ENCODE results near the gene BRD1.

The BRD1 gene

DNA sequence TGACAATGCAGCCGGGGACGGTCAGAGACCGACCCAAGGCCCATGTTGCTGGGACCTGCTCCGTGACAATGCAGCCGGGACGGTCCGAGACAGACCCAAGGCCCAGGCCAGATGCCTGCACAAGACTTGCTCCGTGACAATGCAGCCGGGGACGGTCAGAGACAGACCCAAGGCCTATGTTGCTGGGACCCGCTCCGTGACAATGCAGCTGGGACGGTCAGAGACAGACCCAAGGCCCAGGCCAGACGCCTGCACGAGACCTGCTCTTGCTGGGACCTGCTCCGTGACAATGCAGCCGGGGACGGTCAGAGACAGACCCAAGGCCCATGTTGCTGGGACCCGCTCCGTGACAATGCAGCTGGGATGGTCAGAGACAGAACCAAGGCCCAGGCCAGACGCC, 45.8 kb downstream of the BRD1 start:
- DNase-seq, result peak; percentile 1

DNA sequence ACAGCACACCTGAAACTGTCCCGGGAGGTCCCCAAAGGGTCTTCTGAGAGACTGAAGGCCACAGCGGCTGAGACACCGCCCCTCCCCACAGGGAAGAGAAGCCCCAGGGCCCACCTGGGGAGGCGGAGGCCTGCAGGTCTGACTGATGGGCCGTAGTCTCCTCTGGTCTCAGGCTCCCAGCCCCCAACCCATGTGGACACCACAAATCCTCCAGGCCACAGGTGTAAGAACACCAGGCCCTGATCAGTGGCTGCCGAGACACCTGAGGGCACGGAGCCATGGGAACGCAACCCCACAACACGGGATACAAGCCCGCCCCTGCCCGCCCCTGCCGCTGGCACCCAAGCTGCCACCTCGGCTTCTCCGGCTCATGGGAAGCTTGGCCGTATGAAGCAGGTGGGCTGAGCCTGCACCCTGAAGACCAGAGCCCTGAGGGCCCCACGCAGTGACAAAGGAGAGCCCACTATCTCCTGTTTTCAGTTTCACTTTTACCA, 46.3 kb downstream of the BRD1 start:
- peak; percentile 1 for DNase-seq

DNA sequence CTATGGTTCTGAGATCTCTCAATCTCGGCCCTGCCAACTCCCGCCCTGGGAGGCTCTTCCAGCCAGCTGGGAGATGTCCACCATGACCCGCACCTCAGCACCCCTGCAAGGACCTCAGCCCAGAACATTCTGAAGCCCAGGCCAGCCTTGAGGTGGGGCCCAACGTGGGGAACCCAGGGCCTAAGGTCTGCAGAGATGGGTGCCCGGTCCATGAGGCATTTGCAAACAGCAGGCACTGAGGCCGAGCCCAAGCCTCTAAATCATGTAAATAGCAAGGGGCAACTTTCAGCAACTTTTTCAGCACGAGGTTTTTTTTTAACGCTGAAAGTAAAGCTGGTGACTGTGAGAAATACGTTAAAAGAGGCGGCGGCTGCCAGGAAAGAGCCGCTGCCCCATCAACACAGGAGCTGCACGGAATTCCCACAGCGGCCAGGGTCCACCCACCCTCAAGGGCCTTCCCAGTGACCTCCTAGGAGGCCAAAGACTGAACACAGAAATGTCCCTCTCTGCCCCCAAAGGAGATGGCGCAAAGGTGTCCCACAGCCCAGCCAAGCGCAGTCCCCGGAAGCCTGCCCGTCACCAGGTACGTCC, 46.9 kb downstream of the BRD1 start:
- no peak for DNase-seq

DNA sequence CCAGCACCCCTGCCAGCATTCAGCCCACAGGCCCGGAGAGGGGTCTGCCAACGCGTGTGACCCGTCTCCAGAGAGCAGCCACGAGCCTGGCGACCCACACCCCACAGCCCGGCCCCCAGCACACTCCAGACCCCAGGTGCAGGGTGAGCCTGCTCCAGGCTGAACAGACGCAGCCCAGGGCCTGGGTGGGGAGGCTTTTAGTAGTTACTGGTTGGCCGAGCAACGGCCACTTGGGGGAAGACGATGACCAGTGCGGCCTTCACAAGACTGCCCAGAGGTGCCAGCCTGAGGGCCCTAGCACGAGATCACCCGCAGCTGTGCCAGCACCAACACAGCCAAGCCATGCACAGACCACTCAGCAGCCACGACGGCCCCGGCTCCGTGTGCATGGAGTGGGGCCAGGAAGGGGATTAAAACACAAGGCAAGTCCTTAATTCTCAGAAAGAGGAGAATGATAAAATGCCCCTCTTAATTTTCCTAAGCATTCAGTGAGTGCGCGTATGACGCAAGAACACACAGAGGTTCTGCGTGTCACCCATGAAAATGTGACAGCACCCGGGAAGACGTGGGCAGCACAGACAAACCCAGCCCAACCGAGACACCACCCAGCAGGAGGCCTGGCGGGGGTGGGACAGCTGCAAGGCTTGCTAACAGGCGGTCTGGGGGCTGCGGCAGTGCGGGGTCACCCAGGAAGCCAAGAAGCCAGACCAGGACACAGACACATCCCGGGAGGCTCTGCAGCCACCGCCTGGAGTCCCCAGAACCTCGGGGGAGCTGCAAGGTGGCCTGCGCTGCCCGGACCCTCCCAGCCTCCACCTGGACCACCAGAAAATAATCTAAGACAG, 47.6 kb downstream of the BRD1 start:
- no peak for DNase-seq

DNA sequence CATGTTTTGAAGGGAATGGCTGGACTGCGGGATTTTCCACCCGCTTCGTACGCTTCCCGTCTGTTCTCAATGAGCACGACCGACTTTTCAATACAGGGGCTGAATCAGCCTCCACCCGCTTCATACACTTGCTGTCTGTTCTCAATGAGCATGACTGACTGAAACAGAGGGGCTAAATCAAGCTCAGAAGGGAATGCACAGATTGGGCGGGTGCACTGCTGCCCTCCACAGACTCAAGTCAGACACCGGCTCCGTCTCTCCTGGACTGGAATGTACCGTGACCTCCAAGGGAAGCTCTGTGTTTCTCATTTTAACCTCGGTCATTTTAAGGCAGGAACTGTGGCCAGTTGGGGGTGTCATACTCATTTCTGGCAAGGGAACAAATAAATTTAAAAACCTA, 48.5 kb downstream of the BRD1 start:
- no peak for DNase-seq

DNA sequence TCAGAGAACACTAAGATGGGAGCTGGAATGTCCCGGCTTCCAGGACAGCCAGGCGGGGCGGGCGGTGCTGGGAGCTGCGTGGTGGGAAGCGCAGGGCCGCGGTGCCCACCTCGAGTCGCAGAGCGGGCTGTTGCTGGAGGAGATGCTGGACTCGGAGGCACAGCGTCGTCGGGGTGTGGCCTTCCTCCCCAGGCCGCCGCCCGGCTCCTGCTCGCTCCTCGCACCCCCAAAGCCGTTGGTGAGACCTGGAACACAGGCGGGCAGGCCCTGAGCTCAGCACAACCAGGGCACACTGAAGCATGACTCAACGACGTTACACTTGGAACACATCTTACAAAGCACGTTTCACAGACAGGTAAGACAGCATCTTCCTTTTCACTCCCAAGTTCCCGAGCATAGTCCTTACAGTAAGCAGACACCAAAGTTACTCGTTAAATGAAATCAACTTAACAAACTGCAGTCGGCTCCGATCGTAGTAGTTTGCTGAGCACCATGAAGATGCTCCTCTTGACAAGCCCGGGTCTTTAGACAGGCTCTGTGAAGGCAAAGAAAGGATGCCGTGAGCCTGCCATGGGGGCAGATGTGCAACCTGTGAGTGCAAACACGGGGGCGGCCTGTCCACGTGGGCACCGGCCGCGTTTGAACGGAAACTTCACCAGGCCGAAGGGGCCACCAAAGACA, 50.0 kb downstream of the BRD1 start:
- DNase-seq, result no peak

DNA sequence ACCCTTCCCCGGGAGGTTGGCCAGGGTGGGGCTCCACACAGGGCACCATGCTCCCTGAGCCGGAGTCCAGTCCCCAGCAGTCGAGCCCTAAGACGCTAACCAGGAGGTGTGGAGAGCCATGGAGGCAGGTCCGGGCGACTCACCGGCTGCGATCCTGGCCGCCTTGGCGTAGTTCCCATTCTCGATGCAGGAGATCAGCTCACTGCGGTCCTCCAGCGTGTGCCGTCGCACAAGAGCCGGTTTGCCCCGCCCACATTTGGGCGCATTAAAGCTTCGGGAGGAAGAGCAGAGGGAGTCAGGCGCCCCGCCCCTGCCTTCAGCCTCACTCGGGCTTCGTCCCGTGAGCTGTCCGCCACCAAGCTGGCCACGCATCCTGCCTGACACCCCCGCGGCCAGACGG, 50.8 kb downstream of the BRD1 start:
- DNase-seq, result no peak

DNA sequence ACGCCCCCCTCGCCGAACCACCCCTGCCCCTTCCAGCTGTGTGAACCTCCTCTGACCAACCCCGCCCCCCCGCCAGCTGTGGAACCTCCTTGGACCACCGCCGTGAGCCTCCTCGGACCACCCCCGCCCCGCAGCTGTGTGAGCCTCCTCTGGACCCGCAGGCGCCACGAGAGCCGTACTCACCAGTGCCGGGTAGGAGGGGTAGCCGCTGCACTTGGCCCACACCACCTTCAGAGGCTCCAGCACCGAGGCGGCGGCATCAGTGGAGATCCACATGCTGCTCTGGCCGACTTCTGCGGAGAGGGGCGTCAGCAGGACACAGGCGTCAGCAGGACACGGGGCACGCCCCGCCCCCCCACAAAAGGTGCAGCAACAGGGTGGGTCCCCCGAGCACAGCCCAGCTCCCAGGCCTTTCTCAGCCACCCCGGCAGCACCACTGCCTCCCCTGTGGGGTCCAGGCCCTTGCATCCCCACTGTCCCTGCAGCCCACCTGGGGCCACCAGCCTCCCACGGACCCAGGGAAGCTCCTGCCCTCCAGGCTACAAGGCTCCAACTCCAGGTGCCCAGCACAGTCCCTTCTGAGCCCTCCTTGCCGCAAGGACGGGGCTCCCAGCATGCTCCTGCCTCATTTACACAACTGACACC, 51.7 kb downstream of the BRD1 start:
- no peak for DNase-seq

DNA sequence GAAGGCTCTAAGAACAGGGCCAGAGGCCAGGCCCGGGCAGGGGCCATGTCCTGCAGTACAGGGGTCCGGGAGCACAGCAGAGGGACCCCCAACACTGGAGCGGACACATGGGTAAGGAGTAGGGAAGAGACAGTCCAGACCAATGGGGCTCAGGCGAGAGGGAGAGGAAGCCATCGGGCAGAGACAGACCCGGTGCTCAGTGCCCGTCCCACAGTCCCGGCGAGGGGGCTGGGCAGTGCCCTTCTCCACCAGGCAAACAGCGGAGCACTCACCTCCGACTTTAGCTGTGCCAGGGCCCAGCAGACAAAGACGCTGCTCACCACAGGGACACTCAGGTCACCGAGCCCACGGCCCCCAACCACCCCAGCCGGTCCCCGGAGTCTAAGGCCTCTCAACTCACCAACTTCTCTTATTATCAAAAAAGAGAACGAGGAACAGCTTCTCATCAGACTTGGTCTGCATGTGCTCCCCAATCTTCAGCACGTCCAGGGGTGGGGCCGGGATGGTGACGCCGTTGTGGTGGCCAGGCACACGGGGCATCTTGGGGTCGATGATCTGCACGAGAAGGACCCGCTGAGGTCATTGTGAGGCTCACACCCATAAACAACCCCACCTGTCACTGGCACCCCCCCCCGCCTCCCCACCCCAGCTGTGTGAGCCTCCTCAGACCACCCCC, 52.3 kb downstream of the BRD1 start:
- no peak for DNase-seq

DNA sequence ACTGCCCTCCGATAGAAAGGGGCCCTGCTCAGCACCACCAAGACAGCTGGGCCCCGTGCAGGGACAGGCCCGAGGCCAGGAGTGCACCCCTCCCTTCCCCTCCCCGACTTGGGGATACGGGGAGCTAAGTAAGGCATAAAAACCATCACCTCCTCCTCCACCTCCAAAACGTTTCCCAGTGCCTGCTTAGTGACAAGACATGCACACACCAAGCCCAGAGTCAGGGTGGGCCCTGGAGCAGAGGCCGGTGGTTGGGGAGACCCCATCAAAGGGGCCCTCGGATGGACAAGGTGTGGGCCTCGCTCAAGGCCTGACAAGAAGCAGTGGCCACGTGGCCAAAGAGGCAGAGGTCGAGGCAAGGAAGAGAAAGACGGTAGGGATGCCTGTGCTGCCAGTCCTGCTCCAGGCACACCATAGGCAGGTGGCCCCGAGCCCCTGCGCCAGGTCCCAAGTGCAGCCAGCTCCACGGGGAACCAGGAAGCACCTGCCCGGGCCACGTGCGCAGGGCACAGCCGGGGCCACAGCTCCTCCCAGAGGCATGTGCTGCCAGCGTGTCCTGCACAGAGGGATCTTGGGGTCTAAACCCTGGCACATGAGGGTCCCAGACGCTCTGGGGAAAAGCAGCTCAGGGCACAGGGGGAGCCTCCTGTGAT, 53.0 kb downstream of the BRD1 start:
- DNase-seq, result no peak

DNA sequence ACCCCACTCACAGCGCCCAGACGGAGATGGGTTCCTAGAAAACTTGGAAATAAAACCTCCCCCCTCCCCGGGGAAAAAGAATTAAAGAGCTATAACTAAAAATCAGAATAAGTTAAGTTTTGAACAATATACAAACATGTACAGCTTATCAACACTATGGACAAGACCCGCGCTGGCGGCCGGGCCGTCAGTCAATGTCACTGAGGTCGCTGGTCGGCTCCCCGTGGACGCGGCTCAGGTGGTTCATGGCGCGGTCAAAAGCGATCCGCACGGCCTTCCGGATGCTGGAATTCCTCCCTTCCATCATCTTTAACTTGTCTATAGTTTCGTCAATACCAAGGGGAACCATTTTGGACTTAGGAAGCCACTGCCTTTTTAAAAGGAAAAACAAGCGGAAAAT, 53.6 kb downstream of the BRD1 start:
- DNase-seq, result no peak

DNA sequence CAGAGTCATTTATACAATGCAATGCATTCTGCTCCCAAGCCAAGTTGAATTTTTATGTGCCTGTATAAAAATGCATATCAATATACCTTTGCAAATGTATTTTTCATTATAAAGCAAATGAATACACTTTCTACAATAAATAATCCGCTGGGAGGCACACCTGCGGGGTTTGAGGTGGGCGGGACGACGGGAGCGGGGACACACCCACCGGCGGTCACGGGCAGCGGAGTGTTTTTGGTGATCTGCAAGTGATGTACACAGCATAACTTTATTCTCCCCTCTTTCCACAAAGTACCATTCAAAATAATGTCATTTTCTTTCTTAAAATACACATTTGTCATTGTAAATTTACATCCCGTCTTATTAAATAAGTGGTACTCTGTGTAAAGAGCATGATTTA, 54.1 kb downstream of the BRD1 start:
- DNase-seq, result no peak

DNA sequence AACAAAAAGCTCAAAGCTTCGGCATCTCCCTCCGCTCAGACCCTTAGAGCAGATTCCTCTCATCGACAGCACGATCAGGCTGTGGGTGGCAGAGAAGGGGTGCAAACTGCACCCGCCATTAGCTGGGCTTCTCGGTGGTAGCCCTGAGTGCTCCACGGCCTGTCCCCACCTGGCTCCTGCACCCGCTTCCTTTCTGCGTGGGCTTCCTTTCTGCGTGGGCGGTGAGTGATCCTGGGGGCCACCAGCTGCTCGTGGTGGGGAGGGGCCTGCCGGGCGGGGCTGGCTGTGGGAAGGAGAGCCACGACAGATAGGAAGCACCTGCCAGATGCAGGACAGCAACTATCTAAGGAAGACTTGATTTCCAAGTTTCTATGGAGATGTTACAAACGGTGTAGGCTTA, 55.0 kb downstream of the BRD1 start:
- DNase-seq, result no peak

DNA sequence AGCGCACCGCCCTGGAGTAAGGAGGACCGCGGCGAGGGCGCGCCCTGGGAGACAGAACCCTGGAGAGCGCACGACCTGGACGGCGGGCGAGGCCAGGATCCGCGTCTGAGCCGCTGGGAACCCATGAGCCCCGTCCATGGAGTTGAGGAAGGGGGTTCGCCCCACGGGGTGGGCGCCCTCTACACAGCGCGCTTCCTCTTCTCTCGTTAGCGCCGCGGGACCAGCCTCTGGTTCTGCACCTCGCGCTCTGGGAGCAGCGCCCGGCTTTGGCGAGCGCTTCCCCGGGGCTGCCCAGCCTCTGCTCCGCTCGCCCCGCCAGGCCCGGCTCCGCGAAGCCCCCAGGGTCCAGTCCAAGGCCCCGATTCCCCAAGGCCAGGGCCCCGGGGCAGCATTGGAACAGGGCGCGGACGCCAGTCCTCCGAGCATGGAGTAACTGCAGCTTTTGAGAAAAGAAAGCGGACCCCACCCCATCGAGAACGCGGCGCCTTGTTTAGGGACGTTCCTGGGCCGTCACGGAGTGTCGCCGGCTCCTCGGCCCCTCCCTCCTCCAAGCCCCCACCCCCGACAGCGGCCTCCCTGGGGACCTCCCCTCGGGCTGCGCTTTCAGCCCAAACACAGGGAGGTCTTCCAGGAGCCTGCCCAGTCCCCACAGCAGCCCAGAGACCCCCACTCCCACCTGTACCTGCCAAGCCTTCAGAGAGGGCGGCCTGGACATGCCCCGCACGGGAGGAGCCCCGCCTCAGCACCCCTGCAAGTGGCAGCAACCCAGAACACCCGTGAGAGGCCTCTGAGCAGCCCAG, 56.2 kb downstream of the BRD1 start:
- no peak for DNase-seq

DNA sequence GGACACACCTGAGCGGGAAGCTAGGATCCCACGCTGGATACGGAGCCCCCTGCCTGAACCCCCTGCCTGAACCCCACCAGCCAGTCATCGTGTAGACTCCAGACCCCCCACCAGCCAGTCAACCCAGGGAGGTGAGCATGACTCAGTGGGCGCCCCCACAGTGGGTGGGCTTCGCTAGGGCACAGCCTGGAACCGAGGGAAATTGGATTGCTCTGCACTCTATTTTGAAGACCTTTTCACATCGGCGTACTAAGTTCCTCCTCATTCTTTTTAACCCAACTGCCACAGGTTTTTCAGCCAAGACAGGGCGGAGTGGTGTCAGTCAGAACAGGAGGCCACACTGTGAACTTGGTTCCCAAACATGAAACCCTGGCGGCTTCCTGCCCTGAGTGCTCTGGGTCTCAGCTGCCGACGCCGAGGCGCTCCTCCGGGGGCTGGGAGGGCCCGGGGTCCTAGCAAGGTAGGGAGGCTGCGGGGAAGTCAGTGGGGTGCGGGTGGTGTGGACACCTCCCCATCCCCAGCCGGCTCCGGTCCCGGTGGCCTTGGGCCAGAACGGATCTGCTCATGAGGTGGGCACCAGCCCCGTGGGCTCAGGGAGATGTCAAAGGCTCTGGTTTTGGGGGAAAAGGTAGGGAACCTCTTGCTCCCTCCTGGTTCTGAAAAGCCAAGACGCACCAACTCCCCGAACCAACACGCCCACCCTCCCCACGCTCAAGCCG, 57.0 kb downstream of the BRD1 start:
- no peak for DNase-seq

DNA sequence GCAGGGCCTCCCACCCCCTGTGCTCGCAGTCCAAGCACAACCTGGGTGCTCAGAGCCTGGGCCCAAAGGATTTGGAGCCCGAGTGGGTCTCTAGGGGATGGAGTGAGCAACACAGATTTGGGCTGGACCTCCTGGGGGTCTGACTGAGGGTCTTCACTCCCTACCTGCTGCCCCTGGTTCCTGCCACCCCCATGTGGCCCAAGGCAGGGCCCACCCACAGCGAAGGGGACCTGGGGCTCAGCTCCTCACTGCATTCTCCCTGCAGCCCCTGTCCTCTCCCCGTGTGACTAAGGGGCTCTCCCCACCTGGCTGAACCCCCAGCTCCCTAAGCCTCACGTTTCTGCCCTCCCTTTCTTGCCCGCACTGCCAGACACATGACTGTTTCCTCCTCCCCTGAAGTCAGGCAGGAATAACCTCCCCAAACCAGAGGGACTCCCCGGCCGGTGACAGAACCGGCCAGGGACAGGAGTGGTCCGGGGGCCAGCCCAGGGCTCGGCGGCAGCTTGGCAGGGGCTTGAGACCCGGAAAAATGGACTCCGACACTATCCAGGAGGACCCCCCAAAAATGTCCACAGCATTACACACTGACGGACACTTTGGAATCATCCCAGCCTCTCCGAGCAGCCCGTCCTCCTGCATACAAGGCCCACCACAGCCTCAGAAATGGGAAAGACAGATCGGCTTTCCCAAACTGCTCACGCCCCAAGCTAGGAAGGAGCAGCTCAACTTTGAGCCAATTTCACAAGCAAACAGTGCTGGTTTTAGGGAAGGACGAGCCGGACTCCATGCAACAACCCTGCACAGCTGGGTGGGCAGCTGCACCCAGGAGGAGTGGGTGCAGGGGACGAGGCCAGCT, 57.8 kb downstream of the BRD1 start:
- DNase-seq, result no peak

DNA sequence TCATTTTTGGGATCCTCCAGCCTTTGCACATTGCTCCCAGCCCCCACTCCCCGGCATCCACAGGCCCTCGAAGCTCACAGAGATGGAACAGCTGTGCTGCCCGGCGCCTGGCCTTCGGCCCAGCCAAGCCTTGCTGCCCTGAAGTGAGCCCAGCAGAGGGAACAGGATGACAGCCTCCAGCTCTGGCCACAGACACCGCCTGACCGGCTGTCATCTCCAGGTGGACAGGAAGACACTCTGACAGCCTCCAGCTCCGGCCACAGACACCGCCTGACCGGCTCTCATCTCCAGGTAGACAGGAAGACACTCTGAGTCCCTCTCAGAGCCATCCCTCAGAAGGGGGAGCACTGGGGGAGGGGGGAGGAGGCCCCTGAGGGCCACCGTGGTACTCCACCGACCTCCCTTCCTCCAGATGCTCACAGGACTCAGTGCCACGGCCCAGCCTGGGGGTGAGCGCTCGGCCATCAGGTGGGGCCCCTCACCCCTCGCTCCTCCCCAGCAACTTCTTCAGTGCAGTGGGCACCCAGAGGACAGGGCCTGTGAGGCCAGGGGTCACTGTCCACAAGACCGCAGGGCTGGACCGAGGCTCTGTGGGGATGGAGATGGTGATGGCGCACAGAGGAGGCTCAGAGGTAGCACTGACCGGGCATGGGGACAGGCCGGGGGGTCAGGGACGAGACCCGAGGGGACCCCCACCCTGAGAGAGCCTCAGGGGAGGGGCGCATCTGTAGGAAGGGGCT, 58.6 kb downstream of the BRD1 start:
- no peak for DNase-seq

DNA sequence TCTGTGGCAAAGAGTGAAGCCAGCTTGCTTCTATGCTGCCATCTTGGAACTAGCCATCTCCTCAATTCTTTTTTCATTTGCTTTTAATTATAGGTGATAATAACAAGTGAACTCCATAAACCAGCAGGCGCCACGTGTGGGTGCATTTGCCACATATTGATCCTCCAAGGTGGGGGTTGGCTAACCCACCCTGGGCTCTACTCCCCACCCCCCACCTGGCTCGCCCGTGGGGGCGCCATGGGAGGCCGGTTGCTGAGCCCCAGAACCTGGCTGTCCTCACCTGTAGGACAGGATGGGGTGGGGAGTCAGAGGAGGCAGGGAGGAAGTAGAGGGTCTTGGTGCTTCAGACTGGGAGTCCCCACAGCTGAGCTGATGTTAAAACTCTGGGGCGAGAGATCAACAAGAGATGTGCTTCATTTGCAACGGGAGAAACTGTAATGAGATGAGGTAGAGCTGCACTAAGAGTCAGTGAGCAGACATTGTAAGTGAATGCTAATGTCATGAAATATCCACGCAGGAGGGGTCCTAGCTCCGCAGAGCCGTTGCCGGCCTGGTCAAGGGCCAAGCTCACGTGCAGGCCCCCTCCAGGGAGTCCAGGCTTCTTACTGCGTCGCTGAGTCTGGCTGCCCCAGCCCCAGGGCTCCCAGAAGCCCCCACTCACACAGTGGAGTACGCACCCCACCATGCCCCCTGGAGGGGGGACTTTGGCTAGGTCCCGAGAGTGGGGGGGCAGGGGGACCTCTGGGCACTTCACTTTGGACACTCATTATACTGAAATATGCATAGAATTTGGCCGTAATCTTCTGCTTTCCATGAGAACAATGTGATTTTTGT, 59.4 kb downstream of the BRD1 start:
- no peak for DNase-seq

Data from CD4-positive, alpha-beta T cell treated with Interleukin-17A for 4 hours (primary cell).